Subcutaneous abdominal adipose tissue (tissue), 5 donors: Measurements from ENCODE around the gene EXOC1.
A peak's percentile ranks its signal among the peaks of the same experiment; 100 is the strongest.
"Not testable (repeated sequence)": the region's sequence is repeated elsewhere in the genome, so short reads cannot be mapped to it uniquely, and the experiment has no call there.

Experiments used
- H3K27ac ChIP-seq: one replicate; pipeline ENCODE4 v1.7.0; 2013; ENCODE audit warnings: low read depth, mild to moderate bottlenecking, inconsistent platforms, low read length, moderate library complexity
- H3K27me3 ChIP-seq, 5 donors: one replicate each; pipeline ENCODE4 v1.7.0; 2013; ENCODE audit warnings: low read length in 5 of 5, inconsistent platforms in 1 of 5; ENCODE audit not compliant: control insufficient read depth in 5 of 5, insufficient read depth in 4 of 5
- H3K36me3 ChIP-seq, 5 donors: one replicate each; pipeline ENCODE4 v1.7.0; 2013; ENCODE audit warnings: low read length in 5 of 5; ENCODE audit not compliant: control insufficient read depth in 5 of 5, insufficient read depth in 5 of 5
- H3K4me1 ChIP-seq, 5 donors: one replicate each; pipeline ENCODE4 v1.7.0; 2013; ENCODE audit warnings: low read length in 5 of 5, mild to moderate bottlenecking in 3 of 5, moderate library complexity in 1 of 5; ENCODE audit not compliant: control insufficient read depth in 5 of 5, insufficient read depth in 5 of 5
- H3K4me3 ChIP-seq, 5 donors: one replicate each; pipeline ENCODE4 v1.7.0; 2013; ENCODE audit warnings: low read length in 5 of 5, low read depth in 1 of 5
- H3K9ac ChIP-seq, 5 donors: one replicate each; pipeline ENCODE4 v1.7.0; 2013; ENCODE audit warnings: low read length in 5 of 5, mild to moderate bottlenecking in 4 of 5, moderate library complexity in 3 of 5
- H3K9me3 ChIP-seq, 5 donors: one replicate each; pipeline ENCODE4 v1.7.0; 2013; ENCODE audit warnings: low read length in 5 of 5; ENCODE audit not compliant: control insufficient read depth in 5 of 5
- donor health status: healthy.
- donor health status: healthy.
- donor health status: healthy.
- donor health status: healthy.
- donor health status: healthy.

EXOC1 gene

GRCh38 chr4:55933611-55934010 lies 80.2 kb downstream of the EXOC1 start:
- peaks cover 6 to 39% (median 11%) of the 10 kb centered on the region in 5 donors for H3K9me3 ChIP-seq
- no peaks in the 10 kb centered on the region for H3K4me1 ChIP-seq
- H3K4me3 ChIP-seq: no peak overlapping the region
- H3K9ac ChIP-seq: no peak overlapping the region
- H3K27ac ChIP-seq: no peak overlapping the region
- peaks cover 0 to 10% (median 2%) of the 10 kb centered on the region in 5 donors for H3K36me3 ChIP-seq
- H3K27me3 ChIP-seq: no peaks in the 10 kb centered on the region

- not testable (repeated sequence) for H3K9ac ChIP-seq, H3K4me1 ChIP-seq, H3K27me3 ChIP-seq, H3K4me3 ChIP-seq, H3K27ac ChIP-seq
- Histone ChIP-seq H3K36me3 (peaks cover 0 to 14% (median 3%) of the 10 kb centered on the region in 5 donors), H3K9me3 (peaks cover 6 to 41% (median 11%) of the 10 kb centered on the region in 5 donors)
Observed at GRCh38 chr4:55935907-55936306, 82.5 kb downstream of the EXOC1 start.

- Histone ChIP-seq H3K36me3 (peaks cover 0 to 14% (median 3%) of the 10 kb centered on the region in 5 donors), H3K9me3 (peaks cover 6 to 45% (median 11%) of the 10 kb centered on the region in 5 donors), H3K27ac (no peak overlapping the region), H3K4me3 (no peak overlapping the region), H3K9ac (no peak overlapping the region), H3K27me3 (no peaks in the 10 kb centered on the region), H3K4me1 (no peaks in the 10 kb centered on the region)
Observed at GRCh38 chr4:55938481-55938880, 85.0 kb downstream of the EXOC1 start.

- Histone ChIP-seq H3K9me3 (peaks cover 6 to 43% (median 11%) of the 10 kb centered on the region in 5 donors), H3K4me1 (no peaks in the 10 kb centered on the region), H3K9ac (no peak overlapping the region), H3K27ac (no peak overlapping the region), H3K27me3 (no peaks in the 10 kb centered on the region), H3K36me3 (peaks cover 0 to 14% (median 3%) of the 10 kb centered on the region in 5 donors), H3K4me3 (no peak overlapping the region)
Observed at GRCh38 chr4:55939421-55939820, 86.0 kb downstream of the EXOC1 start.

- Histone ChIP-seq H3K4me1 (peaks cover 0 to 4% (median 0%) of the 10 kb centered on the region in 5 donors), H3K4me3 (no peak overlapping the region), H3K36me3 (peaks cover 0 to 14% (median 3%) of the 10 kb centered on the region in 5 donors), H3K27ac (no peak overlapping the region), H3K9ac (no peak overlapping the region), H3K9me3 (peaks cover 6 to 46% (median 7%) of the 10 kb centered on the region in 5 donors), H3K27me3 (no peaks in the 10 kb centered on the region)
Observed at GRCh38 chr4:55941881-55942396, 88.5 kb downstream of the EXOC1 start.

- Histone ChIP-seq H3K27ac (peak overlapping the region; percentile 88), H3K9me3 (peaks cover 0 to 6% (median 0%) of the 10 kb centered on the region in 5 donors), H3K4me3 (peak overlapping the region in 4 of 5 donors; percentile 59 to 83 (median 80)), H3K4me1 (peaks cover 1 to 22% (median 18%) of the 10 kb centered on the region in 5 donors), H3K27me3 (no peaks in the 10 kb centered on the region), H3K36me3 (peaks cover 0 to under 1% (median 0%) of the 10 kb centered on the region in 5 donors), H3K9ac (peak overlapping the region in 4 of 5 donors; percentile 4 to 89 (median 72))
Observed at GRCh38 chr4:55947254-55947882, 93.9 kb downstream of the EXOC1 start.

- Histone ChIP-seq H3K4me3 (peak overlapping the region; percentile 74 to 89 (median 82)), H3K9me3 (peaks cover 0 to 4% (median 0%) of the 10 kb centered on the region in 5 donors), H3K4me1 (peaks cover 1 to 22% (median 18%) of the 10 kb centered on the region in 5 donors), H3K36me3 (peaks cover 0 to 5% (median 0%) of the 10 kb centered on the region in 5 donors), H3K27ac (peak overlapping the region; percentile 88), H3K9ac (peak overlapping the region; percentile 35 to 89 (median 82)), H3K27me3 (no peaks in the 10 kb centered on the region)
Observed at GRCh38 chr4:55947912-55948725, 94.7 kb downstream of the EXOC1 start.

GRCh38 chr4:55948726-55949481 lies 95.5 kb downstream of the EXOC1 start, which contains the start of gene CEP135:
TSS of gene CEP135 (plus strand) at chr4:55948945. CDS start at chr4:55952131, 3,186 bp downstream.
- Histone ChIP-seq H3K36me3 (peaks cover 0 to 5% (median 2%) of the 10 kb centered on the region in 5 donors), H3K4me1 (peaks cover 1 to 22% (median 18%) of the 10 kb centered on the region in 5 donors), H3K9me3 (peaks cover 0 to 3% (median 0%) of the 10 kb centered on the region in 5 donors), H3K4me3 (peak within 1 kb of the TSS; percentile 74 to 91 (median 83)), H3K9ac (peak within 1 kb of the TSS; percentile 57 to 89 (median 82)), H3K27me3 (no peaks in the 10 kb centered on the region), H3K27ac (peak within 1 kb of the TSS; percentile 88)

GRCh38 chr4:55949482-55949802 lies 96.0 kb downstream of the EXOC1 start:
- Histone ChIP-seq H3K36me3 (peaks cover 0 to 5% (median 2%) of the 10 kb centered on the region in 5 donors), H3K27ac (peak overlapping the region; percentile 88), H3K27me3 (no peaks in the 10 kb centered on the region), H3K9me3 (peaks cover 0 to 3% (median 0%) of the 10 kb centered on the region in 5 donors), H3K4me3 (peak overlapping the region; percentile 74 to 91 (median 83)), H3K4me1 (peaks cover 1 to 22% (median 18%) of the 10 kb centered on the region in 5 donors), H3K9ac (peak overlapping the region; percentile 53 to 89 (median 71))
